NCI-H2171 (cell line): ENCODE data around the gene APBA2.
A peak's percentile ranks its signal among the peaks of the same experiment; 100 is the strongest.
"Not testable (repeated sequence)": the region's sequence is repeated elsewhere in the genome, so short reads cannot be mapped to it uniquely, and the experiment has no call there.

Source experiments
- DNase-seq: peaks from one replicate; lab custom pipeline; 2025; lab: John Stamatoyannopoulos, UW

Gene APBA2

DNA sequence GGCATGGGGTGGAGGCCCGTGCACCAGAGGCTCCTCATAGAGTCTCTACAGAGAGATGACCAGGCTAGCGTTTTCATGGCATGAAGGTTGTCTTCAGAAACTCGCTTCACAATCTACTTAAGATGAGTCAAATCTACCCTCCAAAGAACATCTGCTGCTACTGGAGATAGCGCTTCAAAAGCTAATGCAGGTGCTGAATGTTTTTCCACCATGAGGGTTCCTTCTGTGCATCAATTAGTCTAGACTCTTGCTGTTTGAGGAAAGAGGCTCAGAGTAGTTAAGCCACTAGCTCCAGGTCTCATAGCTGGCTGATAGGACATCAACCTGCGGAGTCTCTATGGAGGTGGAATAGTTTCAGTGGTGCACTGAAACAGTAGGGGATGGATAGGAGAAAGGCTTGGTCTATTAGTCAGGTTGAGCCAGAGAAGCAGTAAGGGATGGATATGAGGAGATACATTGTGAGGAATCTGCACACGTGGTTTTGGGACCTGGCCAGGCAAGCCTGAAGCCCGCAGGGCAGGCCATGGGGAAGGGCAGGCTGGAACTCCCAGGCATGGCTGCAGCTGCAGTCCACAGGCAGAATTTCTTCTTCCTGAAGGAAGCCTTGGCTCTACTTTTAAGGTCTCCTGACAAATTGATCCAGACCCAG is 117.5 kb downstream of the APBA2 start:
- no peak for DNase-seq

DNA sequence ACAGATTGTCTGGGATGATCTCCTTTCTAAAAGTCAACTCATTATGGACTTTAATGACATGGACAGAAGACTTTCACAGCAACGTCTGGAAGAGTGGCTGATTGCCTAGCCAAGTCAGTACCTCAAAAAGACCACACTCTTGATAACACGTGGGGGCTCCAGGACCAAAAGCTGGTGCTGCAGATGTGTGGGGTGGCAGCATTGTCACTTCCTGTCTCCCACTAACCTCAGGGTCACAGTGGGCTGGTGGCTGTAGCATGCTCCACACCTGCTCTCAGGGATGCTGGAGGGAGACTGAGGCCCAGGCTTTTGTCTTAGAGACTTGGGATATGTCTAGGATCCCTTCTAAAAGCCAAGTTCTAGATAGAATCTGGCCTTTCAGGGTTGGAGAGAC is 118.1 kb downstream of the APBA2 start:
- no peak for DNase-seq

GRCh38 chr15:29005931-29006330 is 120.2 kb downstream of the APBA2 start:
- DNase-seq: no peak

DNA sequence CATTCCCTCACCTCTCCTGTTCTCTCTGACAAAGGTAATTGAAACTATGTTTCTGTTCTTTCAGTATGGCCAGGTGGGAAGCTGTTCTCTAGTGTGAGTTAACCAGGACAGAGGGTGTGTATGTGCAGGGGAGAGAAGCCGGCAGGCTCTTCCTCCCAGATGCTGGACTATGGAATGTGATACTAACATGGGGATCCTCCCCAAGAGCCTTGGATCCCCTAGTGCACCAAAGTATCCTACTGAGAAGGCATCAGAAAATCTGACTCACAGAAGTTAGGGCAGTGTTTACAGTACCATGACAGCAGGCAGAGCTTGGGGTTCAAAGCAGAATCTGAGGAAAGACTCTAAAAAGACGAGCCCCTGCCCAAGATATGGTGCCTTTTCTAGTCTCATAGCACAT is 123.1 kb downstream of the APBA2 start:
- no peak for DNase-seq

DNA sequence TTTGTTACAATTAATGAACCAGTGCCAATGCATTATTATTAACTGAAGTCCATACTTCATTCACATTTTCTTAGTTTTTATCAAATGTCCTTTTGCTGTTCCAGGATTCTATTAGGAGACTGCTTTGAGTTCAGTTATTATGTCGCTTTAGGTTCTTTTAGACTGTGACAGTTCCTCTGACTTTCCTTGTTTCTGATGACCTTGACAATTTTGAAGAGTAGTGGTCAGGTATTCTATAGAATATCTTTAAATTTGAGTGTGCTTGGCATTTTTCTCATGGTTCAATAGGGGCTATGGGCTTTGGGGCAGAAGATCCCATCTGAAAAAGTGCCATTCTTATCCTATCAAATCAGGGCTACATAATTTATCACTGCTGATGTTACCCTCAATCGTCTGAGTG is 126.3 kb downstream of the APBA2 start:
- DNase-seq: no peak

- DNase-seq: no peak
These were observed 128.7 kb downstream of the APBA2 start for GRCh38 chr15:29014493-29014892.

GRCh38 chr15:29016518-29016917 is 130.7 kb downstream of the APBA2 start:
- no peak for DNase-seq

DNA sequence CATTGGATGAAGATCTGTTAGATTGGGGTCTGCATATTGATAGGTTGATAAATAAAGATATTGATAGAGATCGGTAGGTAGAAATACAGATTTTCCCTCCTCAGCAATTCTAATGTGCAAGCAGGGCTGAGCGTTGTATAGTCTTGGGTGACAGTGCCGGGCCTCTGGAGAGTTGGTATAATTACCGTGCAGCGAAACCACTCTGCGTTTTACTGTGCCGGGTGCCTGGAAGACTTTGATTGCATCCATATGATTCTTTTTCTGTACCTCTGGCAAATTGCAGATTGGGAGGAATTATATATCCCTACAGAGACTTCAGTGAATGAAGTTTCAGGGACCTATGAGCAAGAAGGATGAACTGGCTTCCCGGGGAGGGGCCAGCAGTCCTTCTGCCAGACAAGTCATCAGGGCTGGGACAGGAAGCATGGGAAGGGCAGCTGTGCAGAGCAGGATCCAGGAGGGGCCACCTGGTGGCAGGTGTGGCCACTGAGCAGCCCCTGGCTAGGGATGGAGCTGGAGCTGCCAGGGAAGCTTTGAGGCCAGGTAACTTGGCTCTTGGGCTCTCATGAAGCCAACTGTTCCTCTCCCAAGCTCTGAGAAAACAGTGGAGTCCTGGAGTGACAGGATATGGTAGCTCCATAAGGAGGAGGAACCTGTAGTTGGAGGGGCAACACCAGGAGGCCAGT is 132.5 kb downstream of the APBA2 start:
- DNase-seq: no peak

DNA sequence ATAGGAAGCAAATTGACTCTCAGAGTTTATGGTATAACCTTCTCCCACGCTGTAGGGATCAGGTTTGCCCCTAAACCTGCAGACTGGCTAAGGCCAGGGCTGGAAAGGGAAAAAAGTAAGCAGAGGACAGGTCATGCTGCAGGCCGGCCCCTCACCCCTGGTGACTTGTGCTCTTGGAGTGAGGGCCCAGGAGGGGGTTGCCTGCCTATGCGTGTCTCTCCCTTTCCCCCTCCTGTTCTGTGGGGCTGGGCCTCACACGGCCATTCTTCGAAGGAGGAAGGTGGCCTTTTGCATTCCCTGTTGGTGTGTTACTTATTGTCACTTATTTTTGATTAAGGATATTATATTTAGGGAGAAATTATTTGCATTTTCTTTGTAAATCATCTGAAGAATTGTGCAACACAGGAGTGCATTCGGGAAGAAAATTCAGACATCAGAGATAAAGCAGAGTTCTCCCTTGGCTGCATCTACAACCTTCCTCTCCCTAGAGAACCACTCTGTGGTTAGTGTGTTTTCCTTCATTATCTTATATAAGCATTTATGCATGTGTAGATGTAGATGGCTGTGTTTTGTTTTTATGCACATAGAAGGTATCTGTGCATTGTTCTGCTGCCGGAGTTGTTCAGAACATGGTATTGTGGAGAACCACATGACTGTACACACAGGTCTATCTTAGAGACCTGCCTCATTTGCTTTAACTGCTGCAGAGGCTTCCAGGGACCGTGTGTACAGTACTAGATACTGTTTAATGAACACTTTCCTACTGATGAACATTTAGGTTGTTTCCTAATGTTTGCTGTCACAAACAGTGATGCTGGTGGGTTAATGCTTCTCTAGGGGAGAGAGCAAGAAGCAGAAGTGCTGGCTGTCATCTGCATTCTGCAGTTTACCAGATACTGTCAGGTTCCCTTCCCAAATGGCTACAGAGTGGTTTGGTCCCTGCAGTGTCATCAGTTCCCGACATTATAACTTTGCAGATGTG is 133.5 kb downstream of the APBA2 start:
- DNase-seq: no peak

- DNase-seq: no peak
These were observed 136.1 kb downstream of the APBA2 start for GRCh38 chr15:29021857-29022256.

- DNase-seq: no peak
These were observed 138.9 kb downstream of the APBA2 start for GRCh38 chr15:29024662-29025061.

DNA sequence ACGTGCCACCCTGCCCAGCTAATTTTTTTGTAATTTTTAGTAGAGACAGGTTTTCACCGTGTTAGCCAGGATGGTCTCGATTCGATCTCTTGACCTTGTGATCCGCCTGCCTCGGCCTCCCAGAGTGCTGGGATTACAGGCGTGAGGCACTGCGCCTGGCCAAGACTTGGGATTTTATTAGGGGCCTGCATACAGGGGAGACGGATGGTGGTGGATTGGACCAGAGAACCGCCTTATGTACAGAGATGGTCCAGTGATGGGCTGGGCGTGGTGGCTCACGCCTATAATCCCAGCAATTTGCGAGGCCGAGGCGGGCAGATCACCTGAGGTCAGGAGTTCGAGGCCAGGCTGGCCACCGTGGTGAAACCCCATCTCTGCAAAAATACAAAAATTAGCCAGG is 139.6 kb downstream of the APBA2 start:
- DNase-seq: not testable (repeated sequence)

DNA sequence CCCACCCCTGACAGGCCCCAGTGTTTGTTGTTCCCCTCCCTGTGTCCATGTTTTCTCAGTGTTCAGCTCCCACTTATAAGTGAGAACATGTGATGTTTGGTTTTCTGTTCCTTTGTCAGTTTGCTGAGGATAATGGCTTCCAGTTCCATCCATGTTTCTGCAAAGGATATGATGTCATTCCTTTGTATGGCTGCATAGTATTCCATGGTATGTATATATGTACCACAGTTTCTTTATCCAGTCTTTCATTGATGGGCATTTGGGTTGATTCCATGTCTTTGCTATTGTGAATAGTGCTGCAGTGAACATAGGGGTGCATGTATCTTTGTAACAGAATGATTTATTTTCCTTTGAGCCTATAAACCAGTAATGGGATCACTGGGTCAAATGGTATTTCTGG is 142.4 kb downstream of the APBA2 start:
- DNase-seq: not testable (repeated sequence)

- no peak for DNase-seq
These were observed 143.9 kb downstream of the APBA2 start for GRCh38 chr15:29029651-29030195.

DNA sequence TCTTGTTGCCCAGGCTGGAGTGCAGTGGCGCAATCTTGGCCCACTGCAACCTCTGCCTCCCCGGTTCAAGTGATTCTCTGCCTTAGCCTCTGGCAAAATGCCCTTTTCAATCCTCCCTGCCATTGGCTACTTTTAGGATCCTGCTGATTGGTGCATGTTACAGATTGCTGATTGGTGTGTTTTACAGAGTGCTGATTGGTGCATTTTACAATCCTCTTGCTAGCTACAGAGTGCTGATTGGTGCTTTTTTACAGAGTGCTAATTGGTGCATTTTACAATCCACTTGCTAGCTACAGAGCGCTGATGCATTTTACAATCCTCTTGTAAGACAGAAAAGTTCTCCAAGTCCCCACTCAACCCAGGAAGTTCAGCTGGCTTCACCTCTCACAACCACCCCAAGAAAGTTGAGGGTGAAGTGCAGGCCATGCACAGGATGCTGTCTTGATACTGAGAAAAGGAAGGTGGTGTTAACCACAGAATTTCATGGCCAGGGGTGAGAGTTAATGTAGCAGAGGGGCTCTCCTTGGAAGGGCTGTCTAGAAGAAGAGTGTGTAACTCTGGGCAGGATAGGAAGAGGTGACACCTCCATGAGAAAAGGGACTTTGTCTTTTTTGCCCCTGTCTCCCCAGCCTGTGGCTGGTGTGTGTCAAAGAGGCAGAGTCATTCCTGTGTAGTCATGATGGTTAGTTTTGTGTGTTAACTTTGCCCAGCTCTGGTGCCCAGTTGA is 145.9 kb downstream of the APBA2 start:
- DNase-seq: no peak

DNA sequence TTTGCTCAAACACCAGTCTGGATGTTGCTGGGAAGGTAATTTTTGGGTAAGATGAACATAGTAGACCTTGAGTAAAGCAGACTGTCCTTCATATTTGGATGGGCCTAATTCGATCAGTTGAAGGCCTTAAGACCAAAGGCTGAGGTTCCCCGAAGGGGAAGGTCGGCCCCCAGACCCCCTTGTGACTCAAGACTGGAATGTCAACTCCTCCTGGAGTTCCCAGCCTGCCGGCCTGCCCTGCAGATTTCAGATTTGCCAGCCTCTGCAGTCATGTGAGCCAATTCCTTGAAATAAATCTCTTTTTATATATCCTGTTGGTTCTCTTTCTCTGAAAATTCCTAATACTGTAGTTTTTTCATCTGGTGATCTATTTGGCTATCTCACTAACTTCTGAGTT is 146.5 kb downstream of the APBA2 start:
- no peak for DNase-seq

GRCh38 chr15:29032751-29033150 is 147.0 kb downstream of the APBA2 start:
- no peak for DNase-seq

DNA sequence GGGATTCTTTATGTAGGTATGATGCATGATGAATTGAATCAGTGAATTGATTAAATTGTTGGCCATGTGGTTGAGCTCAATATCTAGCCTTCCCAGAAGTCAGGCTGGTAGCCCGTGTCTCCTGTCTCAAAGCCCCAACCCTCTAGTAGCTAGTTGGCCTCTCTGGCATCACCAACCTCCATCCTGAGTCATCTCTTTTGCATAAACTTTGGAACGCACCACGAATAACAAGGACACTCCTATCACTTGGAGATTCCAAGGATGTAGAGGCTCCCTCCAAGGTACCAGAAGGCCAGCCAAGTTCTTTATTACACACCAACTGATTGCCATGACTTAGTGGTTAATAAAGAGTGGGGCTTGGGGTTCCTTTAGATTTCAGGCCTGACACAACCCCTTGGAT is 148.4 kb downstream of the APBA2 start:
- no peak for DNase-seq

DNA sequence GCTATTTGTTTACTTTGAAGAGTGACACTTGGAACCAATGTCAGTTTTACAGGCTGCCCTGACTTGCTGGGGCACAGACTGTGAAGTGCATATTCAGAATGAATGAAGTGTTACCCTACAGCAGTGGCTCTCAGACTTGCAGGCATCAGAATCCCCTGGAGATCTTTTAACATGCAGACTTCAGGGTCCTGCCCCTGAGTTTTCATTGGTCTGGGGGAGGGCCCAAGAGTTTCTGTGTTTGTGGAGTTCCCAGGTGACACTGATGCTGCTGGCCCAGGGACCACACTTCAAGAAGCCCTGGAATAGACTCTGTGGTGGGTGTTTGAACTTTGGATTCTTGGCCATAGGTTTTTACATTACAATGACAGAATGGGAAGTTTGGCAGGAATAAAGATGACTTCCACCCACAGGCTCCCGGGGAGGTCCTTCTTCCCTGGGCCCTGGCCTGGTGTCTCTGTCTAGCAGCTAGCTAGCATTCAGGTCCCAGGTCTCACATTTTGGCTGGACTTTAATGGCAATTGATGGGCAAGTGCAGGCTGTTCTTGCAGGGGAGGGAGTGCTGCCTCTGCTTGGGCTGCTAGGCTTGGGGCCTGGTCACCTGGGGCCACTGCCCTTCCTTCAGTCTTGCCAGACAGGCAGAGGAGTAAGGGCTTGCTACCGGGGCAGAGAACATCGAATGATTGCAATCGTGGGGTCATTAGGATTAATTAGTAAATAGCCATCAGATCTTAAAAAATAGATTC is 149.0 kb downstream of the APBA2 start:
- DNase-seq: no peak

- peak; percentile 3 for DNase-seq
These were observed 149.8 kb downstream of the APBA2 start for GRCh38 chr15:29035336-29036285.
